HG03196 (cell line): ENCODE measurements around the gene OTOP1.
"Not testable (repeated sequence)": the region's sequence is repeated elsewhere in the genome, so short reads cannot be mapped to it uniquely, and the experiment has no call there.

Source experiments
- ATAC-seq: cut with Tn5 transposase; IDR thresholded peaks from one replicate; pipeline ENCODE4 v1.9.1; 2021; ENCODE audit not compliant: unreplicated experiment

The OTOP1 gene

GRCh38 chr4:4233610-4234009 lies 6.9 kb upstream of the OTOP1 start:
- no peak for ATAC-seq

- ATAC-seq = no peak
These were observed 1.6 kb upstream of the OTOP1 start for GRCh38 chr4:4228356-4228668.

- no peak for ATAC-seq
These were observed 1.0 kb upstream of the OTOP1 start for GRCh38 chr4:4227510-4228355.

DNA sequence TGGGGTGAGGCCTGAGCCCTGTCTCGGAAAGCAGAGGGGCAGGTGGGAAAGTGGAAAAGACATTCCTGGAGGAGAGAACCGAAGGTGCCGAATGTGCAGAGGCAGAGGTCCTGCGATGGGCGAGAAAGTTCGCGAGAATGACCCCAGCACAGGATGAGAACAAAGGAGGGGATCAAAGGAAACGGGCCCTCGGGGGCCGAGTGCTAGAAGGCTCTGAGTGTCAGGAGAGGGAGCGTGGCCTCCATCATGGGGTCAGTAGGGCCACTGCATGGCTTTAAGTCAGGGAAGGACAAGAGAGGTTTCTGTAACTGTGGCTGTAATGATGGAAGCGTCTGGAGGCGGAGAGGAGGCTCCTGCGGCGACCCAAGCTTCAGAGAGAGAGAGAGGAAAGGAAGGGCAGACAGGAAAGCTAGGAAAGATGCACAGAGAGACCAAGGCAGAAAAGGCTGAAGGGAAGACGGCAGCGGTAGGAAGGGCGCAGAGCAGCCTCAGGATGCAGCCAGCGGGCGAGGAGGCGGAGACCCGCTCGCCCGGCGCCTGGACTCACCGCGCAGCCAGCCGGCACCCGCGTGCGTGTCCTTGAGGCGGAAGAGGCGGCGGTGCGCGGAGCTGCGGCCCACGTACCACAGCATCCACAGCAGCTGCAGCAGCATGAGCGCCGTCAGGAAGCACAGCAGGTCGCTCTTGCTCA lies 669 bp downstream of the OTOP1 start:
- no peak for ATAC-seq

- ATAC-seq = no peak
These were observed 9.6 kb downstream of the OTOP1 start for GRCh38 chr4:4217113-4217512.

DNA sequence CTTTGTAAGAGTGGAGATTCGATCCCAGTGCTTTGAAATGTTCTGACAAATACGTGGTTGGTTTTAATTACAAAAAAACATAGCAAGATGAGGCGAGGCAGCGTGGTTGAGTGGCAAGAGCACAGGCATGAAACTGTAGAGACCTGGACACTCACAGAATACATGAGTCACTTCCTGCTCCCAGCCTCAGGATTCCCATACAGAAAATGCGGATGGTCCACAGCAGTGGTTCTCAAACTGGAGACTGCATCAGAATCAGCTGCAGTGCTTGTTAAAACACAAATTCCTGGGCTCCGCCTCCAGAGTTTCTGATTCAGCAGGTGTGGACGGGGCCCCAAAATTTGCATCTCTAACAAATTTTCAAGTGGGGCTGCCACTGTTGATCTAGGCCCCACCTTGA lies 10.1 kb downstream of the OTOP1 start:
- ATAC-seq = no peak

GRCh38 chr4:4213674-4214073 lies 13.1 kb downstream of the OTOP1 start:
- ATAC-seq = not testable (repeated sequence)

- ATAC-seq = no peak
These were observed 20.5 kb downstream of the OTOP1 start for GRCh38 chr4:4206204-4206603.

DNA sequence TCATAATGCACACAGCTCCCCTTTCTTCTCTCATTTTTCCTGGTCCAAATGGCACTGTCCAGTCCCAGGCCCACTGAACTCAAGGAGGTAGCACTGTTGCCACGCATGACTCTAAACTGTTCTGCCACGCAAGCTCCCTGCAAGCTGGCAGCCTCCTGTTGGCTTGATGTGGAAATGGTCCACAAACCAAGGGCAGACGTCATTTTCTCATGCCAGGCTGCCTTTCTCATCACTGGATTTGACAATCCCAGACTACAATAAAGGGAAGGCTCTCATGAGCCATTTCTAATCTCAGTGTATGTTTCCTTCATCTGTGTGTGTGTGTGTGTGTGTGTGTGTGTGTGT lies 22.4 kb downstream of the OTOP1 start:
- ATAC-seq = no peak

- no peak for ATAC-seq
These were observed 22.9 kb downstream of the OTOP1 start for GRCh38 chr4:4203688-4204400.

- no peak for ATAC-seq
These were observed 24.2 kb downstream of the OTOP1 start for GRCh38 chr4:4202510-4202909.

DNA sequence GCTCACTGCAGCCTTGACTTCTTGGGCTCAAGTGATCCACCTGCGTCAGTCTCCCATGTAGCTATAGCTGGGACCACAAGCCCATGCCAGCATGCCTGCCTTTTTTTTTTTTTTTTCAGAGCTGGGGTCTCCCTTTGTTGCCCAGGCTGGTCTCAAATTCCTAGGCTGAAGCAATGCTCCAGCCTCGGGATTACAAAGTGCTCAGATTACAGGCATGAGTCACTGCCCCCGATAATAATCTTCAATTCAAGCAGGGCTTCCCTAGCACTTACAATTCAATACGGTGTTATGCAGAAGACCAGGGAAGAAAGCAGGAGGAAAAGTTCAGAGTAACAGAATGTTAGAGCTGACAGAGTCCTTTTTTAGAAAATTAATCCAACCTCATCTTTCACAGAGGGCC lies 26.1 kb downstream of the OTOP1 start:
- ATAC-seq = no peak

DNA sequence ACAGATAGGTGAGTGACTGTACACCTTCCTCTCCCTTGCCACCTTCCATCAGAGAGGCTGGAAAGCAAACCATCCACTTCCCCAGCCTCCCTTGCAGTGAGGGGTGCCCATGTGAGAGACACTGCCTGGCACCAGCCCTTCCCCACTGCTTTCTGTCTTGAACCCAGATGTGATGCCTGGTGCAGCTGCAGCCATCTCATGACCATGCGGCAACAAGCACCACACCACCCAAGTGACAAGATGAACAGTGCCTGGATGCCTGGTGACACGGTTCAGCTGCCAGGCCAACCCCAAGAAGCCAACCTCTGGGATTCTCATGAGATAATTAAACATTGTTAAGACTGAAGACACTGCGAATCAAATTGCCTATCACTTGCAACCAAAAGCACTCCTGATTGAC lies 31.4 kb downstream of the OTOP1 start:
- no peak for ATAC-seq

GRCh38 chr4:4188557-4188956 lies 38.2 kb downstream of the OTOP1 start:
- not testable (repeated sequence) for ATAC-seq

GRCh38 chr4:4185528-4185927 lies 41.2 kb downstream of the OTOP1 start:
- ATAC-seq = no peak

DNA sequence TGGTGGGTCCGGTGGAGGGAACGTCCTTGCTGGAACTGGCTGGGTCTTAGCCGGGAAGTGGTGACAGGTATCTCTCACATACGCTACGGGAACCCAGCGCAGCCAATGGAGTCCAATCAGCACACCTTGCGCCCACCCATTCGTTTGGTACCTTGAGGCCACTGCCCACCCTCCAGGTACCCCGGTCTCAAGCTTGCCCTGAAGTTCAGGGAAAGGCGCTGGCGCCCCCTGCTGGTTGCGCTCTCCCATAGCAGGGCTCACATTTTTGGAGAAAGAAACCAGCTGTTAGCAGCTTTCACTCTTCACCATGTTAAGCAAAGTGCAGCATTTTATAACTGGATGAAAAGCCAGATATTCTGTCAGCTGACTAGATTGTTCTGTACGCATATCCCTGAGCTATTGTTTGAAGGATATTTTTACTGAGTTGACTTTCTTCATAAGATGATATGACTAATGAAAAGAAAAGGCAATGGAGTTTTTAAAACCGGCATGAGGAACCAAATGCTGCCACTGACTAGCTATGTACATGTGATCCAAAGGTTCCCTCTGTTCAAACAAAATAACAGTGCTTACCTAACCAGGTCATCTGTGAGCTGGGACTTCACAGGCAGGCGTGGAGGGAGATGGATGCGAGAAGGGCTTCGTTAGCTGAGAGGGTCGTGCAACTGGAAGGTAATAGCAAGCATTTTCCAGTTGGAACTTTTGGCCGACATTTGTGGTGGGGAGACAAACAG lies 43.7 kb downstream of the OTOP1 start:
- ATAC-seq = no peak

DNA sequence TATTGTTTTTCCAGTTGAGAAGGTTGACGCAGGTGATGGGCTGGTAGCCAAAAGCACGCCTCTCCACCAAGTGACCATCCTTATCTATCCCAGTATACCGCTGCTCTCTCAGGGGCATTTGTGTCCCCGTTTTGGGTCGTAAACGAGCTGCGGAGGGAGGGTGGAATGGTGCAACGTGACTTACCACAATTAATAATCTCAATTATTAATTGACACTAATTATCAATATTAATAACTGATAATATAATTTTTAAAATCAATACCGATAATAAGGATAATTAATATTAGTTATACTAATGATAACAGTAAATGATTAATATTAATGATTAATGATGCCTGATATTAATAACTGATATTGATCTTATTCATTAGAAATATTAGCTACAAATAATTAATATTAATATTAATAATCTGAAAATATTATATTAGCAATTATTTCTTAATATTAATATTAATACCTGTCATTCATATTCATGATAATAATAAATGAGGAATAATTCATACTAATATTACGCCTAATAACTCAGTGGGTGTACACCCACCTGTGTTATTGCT lies 56.1 kb downstream of the OTOP1 start:
- ATAC-seq = no peak

- ATAC-seq = not testable (repeated sequence)
These were observed 58.5 kb downstream of the OTOP1 start for GRCh38 chr4:4167981-4168780.

GRCh38 chr4:4166986-4167385 lies 59.7 kb downstream of the OTOP1 start:
- ATAC-seq = not testable (repeated sequence)

- ATAC-seq = not testable (repeated sequence)
These were observed 60.9 kb downstream of the OTOP1 start for GRCh38 chr4:4165701-4166392.
